Stimulated activated CD4-positive, alpha-beta T cell treated with anti-CD3 and anti-CD28 coated beads, Interleukin-1b, Interleukin-23, amount 100 ng/mL, for 1 hour (primary cell): ENCODE results near the gene CTNNA2.

ENCODE experiments used
- DNase-seq, 2 donors: peaks; one replicate each; pipeline ENCODE4 v3.0.0-alpha.2; 2020; ENCODE audit warnings: low read depth in 2 of 2

Gene CTNNA2

GRCh38 chr2:79612999-79613398 lies 100.1 kb downstream of the CTNNA2 start:
- DNase-seq = no peak

- no peak for DNase-seq
Measured at GRCh38 chr2:79619442-79619841, 106.6 kb downstream of the CTNNA2 start.

GRCh38 chr2:79619976-79620375 lies 107.1 kb downstream of the CTNNA2 start:
- DNase-seq = no peak

- no peak for DNase-seq
Measured at GRCh38 chr2:79620679-79621078, 107.8 kb downstream of the CTNNA2 start.

GRCh38 chr2:79621252-79621651 lies 108.4 kb downstream of the CTNNA2 start:
- no peak for DNase-seq

- no peak for DNase-seq
Measured at GRCh38 chr2:79621755-79622154, 108.9 kb downstream of the CTNNA2 start.

GRCh38 chr2:79622508-79622907 lies 109.7 kb downstream of the CTNNA2 start:
- DNase-seq = no peak

- no peak for DNase-seq
Measured at GRCh38 chr2:79627237-79627636, 114.4 kb downstream of the CTNNA2 start.

- no peak for DNase-seq
Measured at GRCh38 chr2:79630060-79630459, 117.2 kb downstream of the CTNNA2 start.

GRCh38 chr2:79630972-79631557 lies 118.2 kb downstream of the CTNNA2 start:
- no peak for DNase-seq

- no peak for DNase-seq
Measured at GRCh38 chr2:79638410-79638809, 125.6 kb downstream of the CTNNA2 start.

- DNase-seq = no peak
Measured at GRCh38 chr2:79638954-79639353, 126.1 kb downstream of the CTNNA2 start.

- no peak for DNase-seq
Measured at GRCh38 chr2:79640001-79640400, 127.2 kb downstream of the CTNNA2 start.

- no peak for DNase-seq
Measured at GRCh38 chr2:79649531-79649930, 136.7 kb downstream of the CTNNA2 start.

GRCh38 chr2:79660557-79660956 lies 147.7 kb downstream of the CTNNA2 start:
- no peak for DNase-seq

GRCh38 chr2:79665091-79665490 lies 152.2 kb downstream of the CTNNA2 start:
- no peak for DNase-seq

- DNase-seq = no peak
Measured at GRCh38 chr2:79666430-79666829, 153.6 kb downstream of the CTNNA2 start.

- DNase-seq = no peak
Measured at GRCh38 chr2:79669714-79670113, 156.9 kb downstream of the CTNNA2 start.

- DNase-seq = no peak
Measured at GRCh38 chr2:79670198-79670597, 157.3 kb downstream of the CTNNA2 start.

- DNase-seq = no peak
Measured at GRCh38 chr2:79686884-79687283, 174.0 kb downstream of the CTNNA2 start.

GRCh38 chr2:79695248-79695647 lies 182.4 kb downstream of the CTNNA2 start:
- DNase-seq = no peak

- no peak for DNase-seq
Measured at GRCh38 chr2:79697200-79697599, 184.3 kb downstream of the CTNNA2 start.

- DNase-seq = no peak
Measured at GRCh38 chr2:79700651-79701050, 187.8 kb downstream of the CTNNA2 start.

GRCh38 chr2:79702905-79703304 lies 190.1 kb downstream of the CTNNA2 start:
- DNase-seq = no peak
